Astrocyte (in vitro differentiated cells and primary cell): Measurements from ENCODE around the gene IL6.
A peak's percentile ranks its signal among the peaks of the same experiment; 100 is the strongest.

Source experiments
- EZH2 ChIP-seq: IDR thresholded peaks from 2 replicates; pipeline ENCODE4 v1.6.1; 2012; ENCODE audit warnings: mild to moderate bottlenecking, low read length, inconsistent platforms; ENCODE audit not compliant: insufficient read depth
- TF ChIP-seq, protein P1 (sequence below): IDR thresholded peaks from 2 replicates; pipeline ENCODE4 v1.5.1; 2011; ENCODE audit warnings: low read depth, mild to moderate bottlenecking, inconsistent platforms, low read length, moderate library complexity; ENCODE audit not compliant: insufficient read depth

- TF ChIP-seq, protein P1, sequence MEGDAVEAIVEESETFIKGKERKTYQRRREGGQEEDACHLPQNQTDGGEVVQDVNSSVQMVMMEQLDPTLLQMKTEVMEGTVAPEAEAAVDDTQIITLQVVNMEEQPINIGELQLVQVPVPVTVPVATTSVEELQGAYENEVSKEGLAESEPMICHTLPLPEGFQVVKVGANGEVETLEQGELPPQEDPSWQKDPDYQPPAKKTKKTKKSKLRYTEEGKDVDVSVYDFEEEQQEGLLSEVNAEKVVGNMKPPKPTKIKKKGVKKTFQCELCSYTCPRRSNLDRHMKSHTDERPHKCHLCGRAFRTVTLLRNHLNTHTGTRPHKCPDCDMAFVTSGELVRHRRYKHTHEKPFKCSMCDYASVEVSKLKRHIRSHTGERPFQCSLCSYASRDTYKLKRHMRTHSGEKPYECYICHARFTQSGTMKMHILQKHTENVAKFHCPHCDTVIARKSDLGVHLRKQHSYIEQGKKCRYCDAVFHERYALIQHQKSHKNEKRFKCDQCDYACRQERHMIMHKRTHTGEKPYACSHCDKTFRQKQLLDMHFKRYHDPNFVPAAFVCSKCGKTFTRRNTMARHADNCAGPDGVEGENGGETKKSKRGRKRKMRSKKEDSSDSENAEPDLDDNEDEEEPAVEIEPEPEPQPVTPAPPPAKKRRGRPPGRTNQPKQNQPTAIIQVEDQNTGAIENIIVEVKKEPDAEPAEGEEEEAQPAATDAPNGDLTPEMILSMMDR = peak; percentile 48
- no peak for TF ChIP-seq EZH2
Measured at GRCh38 chr7:22732556-22733126, 5.6 kb downstream of the IL6 start.
